ENCODE data around the gene FAM174C. TPM values are rescaled to one million over a fixed set of nuclear protein-coding genes. Genes with fewer than 3 reads are reported as not detected.
A peak's percentile ranks its signal among the peaks of the same experiment; 100 is the strongest.

Gene FAM174C
- total and polyA plus RNA-seq, 7 donors: 9.0 to 88.8 (median 18.1) TPM

DNA sequence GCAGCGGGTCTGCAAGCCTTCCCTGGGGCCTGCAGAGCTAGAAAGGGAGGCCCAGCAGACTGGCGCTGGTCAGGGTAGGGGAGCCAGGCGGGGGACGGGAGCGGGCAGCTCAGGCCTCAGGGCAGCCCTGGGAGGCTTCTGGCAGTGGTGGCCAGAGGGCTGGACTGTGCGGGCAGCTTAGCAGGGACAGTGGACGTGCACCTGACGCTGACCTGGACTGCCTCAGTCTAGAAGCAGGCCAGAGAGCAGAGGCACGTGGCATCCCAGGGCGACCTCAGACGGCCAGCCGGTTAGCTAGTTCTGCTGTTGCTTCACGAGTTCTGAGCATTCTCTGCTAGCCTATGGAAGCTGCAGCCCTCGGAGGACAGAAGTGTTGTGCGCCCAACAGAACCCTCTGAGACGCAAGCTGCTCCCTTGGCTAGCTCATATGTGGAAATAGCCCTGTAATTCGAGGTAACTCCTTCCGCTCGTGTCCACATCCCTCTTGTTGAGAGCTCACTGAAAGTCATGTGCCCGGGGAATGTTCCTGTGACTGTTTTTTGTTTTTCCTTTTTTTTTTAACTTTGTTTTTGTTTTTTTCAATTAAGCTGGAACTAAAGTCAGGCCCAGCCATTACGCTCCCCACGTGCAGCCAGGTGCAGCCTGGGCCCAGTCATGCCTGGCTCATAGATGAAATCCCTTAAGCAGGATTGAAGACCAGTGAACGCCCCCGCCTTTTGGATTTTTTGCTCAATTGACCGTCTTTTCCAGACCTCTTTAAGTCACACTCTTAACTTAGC is 1.9 kb upstream of the FAM174C start:
- H3K27me3 ChIP-seq (ENCODE audit: insufficient read depth in 3 of 3, low read length in 2 of 3): no peaks in the 10 kb centered on the region
- H3K36me3 ChIP-seq (ENCODE audit: insufficient read depth in 1 of 2, low read depth in 1 of 2): peaks cover 8 to 64% of the 10 kb centered on the region in 2 donors
- DNase-seq (peak in 1 of 2 donors; percentile 73), ATAC-seq (peak in 1 of 4 donors; percentile 7)
- 38 to 62% (median 53%) methylated on average over 24 to 25 of the region's 25 CpGs for WGBS, 3 donors
- TF ChIP-seq CTCF (IDR thresholded peaks at IDR 0.05): no peak
- H3K27ac ChIP-seq: peak overlapping the region; percentile 99
- H3K9me3 ChIP-seq: no peaks in the 10 kb centered on the region
- H3K4me1 ChIP-seq: peaks cover 62% of the 10 kb centered on the region
- H3K4me3 ChIP-seq: peak overlapping the region; percentile 87
- intact Hi-C loops (cut with DNase I): loop anchor here in 1 of 2 donors (10.0 kb wide), 1 partner anchor 141 kb away; no protein-coding TSS in a partner anchor

DNA sequence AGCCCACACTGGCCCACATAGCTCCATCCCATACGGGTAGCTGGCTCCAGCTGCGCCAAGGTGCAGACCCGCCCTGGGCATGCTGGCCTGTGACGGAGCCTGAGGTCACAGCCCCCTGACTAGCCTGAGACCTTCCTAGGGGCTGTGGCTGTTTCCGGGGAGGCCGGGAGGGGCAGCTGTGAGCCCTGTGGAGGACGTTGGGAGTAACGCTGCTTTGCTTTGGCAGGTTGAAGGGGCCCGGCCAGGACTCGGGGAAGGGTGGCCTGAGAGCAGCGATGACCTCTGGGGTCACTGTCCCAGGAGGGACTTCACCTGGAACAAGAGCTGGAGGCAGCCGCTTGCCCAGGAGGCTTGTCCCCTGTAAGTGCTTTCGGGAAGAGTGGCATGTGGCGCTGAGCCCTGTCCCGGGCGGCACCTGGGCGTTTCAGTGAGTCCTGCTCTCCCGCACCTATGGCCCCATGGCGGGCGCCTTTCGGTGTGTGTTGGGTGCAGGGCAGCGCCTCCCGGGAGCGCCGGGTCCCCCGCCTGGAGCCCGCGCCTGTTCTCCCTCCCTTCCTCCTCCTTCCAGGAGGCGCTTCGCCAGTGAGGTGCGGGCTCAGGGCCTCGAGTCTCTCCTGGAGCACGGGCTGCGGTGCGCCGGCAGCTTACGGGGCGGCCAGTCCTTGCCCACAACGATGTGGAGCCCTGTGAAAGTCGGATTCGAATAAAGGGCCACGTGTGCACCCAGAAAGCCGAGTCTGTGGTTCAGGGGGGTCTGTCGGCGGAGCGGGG is 1.1 kb upstream of the FAM174C start:
- WGBS, 3 donors: 65 to 72% (median 65%) methylated on average over 46 of the region's 46 CpGs
- Histone ChIP-seq H3K27ac (peak overlapping the region; percentile 99), H3K4me1 (peaks cover 58% of the 10 kb centered on the region), H3K36me3 (ENCODE audit: insufficient read depth in 1 of 2, low read depth in 1 of 2) (peaks cover 8 to 73% of the 10 kb centered on the region in 2 donors), H3K4me3 (peak overlapping the region; percentile 87), H3K27me3 (ENCODE audit: insufficient read depth in 3 of 3, low read length in 2 of 3) (no peaks in the 10 kb centered on the region), H3K9me3 (no peaks in the 10 kb centered on the region)
- TF ChIP-seq CTCF (IDR thresholded peaks at IDR 0.05): no peak
- intact Hi-C loops (cut with DNase I): loop anchor here in 1 of 2 donors (10.0 kb wide), 1 partner anchor 141 kb away; no protein-coding TSS in a partner anchor
- DNase-seq (peak; percentile 33 to 65), ATAC-seq (no peak)

DNA sequence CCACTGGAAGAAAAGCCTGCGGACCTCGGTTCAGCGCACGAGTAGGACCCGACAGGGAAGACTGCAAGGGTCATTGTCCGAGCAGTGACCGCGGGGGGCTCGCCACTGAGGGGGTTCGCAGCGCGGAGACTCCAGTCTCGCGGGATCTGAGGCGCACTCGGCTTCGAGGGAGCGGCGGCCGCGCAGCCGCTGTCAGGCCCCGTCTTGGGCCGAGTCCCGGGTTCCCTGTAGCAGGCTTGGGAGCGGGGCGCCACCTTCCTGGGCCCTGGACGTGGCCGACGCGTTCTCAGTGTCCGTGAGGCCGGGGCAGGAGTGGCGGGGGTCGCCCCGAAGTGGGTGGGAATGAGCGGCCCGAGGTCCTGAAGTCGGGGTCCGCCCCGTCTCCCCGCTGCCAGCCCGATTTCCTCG is 474 bp upstream of the FAM174C start:
- Histone ChIP-seq H3K4me3 (peak overlapping the region; percentile 87), H3K4me1 (peaks cover 58% of the 10 kb centered on the region), H3K9me3 (no peaks in the 10 kb centered on the region), H3K27ac (peak overlapping the region; percentile 99), H3K27me3 (ENCODE audit: insufficient read depth in 3 of 3, low read length in 2 of 3) (no peaks in the 10 kb centered on the region), H3K36me3 (ENCODE audit: insufficient read depth in 1 of 2, low read depth in 1 of 2) (peaks cover 8 to 79% of the 10 kb centered on the region in 2 donors)
- 12 to 19% (median 18%) methylated on average over 18 to 44 of the region's 44 CpGs for WGBS, 3 donors
- intact Hi-C loops (cut with DNase I): loop anchor here (5.0 to 10.0 kb wide), 4 partner anchors 82 to 140 kb away; partner anchors contain the start of gene NDUFS7 (in 1 of the 2)
- ATAC-seq: peak in 3 of 4 donors; percentile 1 to 5 (median 2)
- no peak for DNase-seq
- TF ChIP-seq CTCF (IDR thresholded peaks at IDR 0.05): no peak

GRCh38 chr19:1275976-1276627 is 772 bp downstream of the FAM174C start:
- H3K4me1 ChIP-seq: peaks cover 50% of the 10 kb centered on the region
- intact Hi-C loops (cut with DNase I): loop anchor here (5.0 to 10.0 kb wide), 4 partner anchors 81 to 139 kb away; partner anchors contain the start of gene NDUFS7 (in 1 of the 2)
- H3K27ac ChIP-seq: peak overlapping the region; percentile 99
- no peaks in the 10 kb centered on the region for H3K9me3 ChIP-seq
- H3K4me3 ChIP-seq: peak overlapping the region; percentile 87
- ATAC-seq (peak in 1 of 4 donors; percentile 1), DNase-seq (no peak)
- peaks cover 8 to 79% of the 10 kb centered on the region in 2 donors for H3K36me3 ChIP-seq (ENCODE audit: insufficient read depth in 1 of 2, low read depth in 1 of 2)
- TF ChIP-seq CTCF (IDR thresholded peaks at IDR 0.05): no peak
- 9 to 19% (median 10%) methylated on average over 19 to 43 of the region's 43 CpGs for WGBS, 3 donors
- H3K27me3 ChIP-seq (ENCODE audit: insufficient read depth in 3 of 3, low read length in 2 of 3): no peaks in the 10 kb centered on the region
